Measurements from ENCODE around the gene BABAM2.

BABAM2 gene

GRCh38 chr2:28283861-28284260, 393.3 kb downstream of the BABAM2 start:
- CTCF ChIA-PET: no interaction called here
- H3K27ac Mint-ChIP-seq: no peak overlapping the region
- no peaks in the 10 kb centered on the region for H3K27me3 Mint-ChIP-seq

GRCh38 chr2:28286678-28287077, 396.1 kb downstream of the BABAM2 start:
- no peak for DNase-seq
- H3K9me3 Mint-ChIP-seq: no peaks in the 10 kb centered on the region
- CTCF ChIA-PET: no interaction called here

More at GRCh38 chr2:28283861-28284260, 393.3 kb downstream of the BABAM2 start:
- Mint-ChIP-seq H3K9me3 (no peaks in the 10 kb centered on the region), H3K36me3 (peaks cover 12% of the 10 kb centered on the region), H3K4me3 (no peak overlapping the region), H3K4me1 (no peaks in the 10 kb centered on the region)
- DNase-seq: no peak

GRCh38 chr2:28287256-28287915, 396.9 kb downstream of the BABAM2 start:
- no peak overlapping the region for H3K27ac Mint-ChIP-seq

More at GRCh38 chr2:28286678-28287077, 396.1 kb downstream of the BABAM2 start:
- H3K4me1 Mint-ChIP-seq: no peaks in the 10 kb centered on the region
- no peak overlapping the region for H3K4me3 Mint-ChIP-seq
- peaks cover 7% of the 10 kb centered on the region for H3K36me3 Mint-ChIP-seq
- H3K27me3 Mint-ChIP-seq: no peaks in the 10 kb centered on the region
- no peak overlapping the region for H3K27ac Mint-ChIP-seq

GRCh38 chr2:28288620-28289019, 398.1 kb downstream of the BABAM2 start:
- no peak overlapping the region for H3K27ac Mint-ChIP-seq
- H3K27me3 Mint-ChIP-seq: no peaks in the 10 kb centered on the region
- H3K36me3 Mint-ChIP-seq: peaks cover 3% of the 10 kb centered on the region
- no peaks in the 10 kb centered on the region for H3K4me1 Mint-ChIP-seq
- H3K4me3 Mint-ChIP-seq: no peak overlapping the region
- DNase-seq: no peak
- no peaks in the 10 kb centered on the region for H3K9me3 Mint-ChIP-seq
- CTCF ChIA-PET: no interaction called here

More at GRCh38 chr2:28287256-28287915, 396.9 kb downstream of the BABAM2 start:
- no peaks in the 10 kb centered on the region for H3K9me3 Mint-ChIP-seq
- no peaks in the 10 kb centered on the region for H3K27me3 Mint-ChIP-seq
- CTCF ChIA-PET: no interaction called here
- H3K36me3 Mint-ChIP-seq: peaks cover 7% of the 10 kb centered on the region
- H3K4me1 Mint-ChIP-seq: no peaks in the 10 kb centered on the region
- no peak for DNase-seq
- no peak overlapping the region for H3K4me3 Mint-ChIP-seq

GRCh38 chr2:28291811-28292440, 401.4 kb downstream of the BABAM2 start:
- Mint-ChIP-seq H3K4me1 (no peaks in the 10 kb centered on the region), H3K27me3 (no peaks in the 10 kb centered on the region)
- CTCF ChIA-PET: no interaction called here

GRCh38 chr2:28292491-28292890, 402.0 kb downstream of the BABAM2 start:
- H3K36me3 Mint-ChIP-seq: no peaks in the 10 kb centered on the region
- no peak overlapping the region for H3K27ac Mint-ChIP-seq
- H3K9me3 Mint-ChIP-seq: no peaks in the 10 kb centered on the region
- H3K27me3 Mint-ChIP-seq: no peaks in the 10 kb centered on the region
- no peaks in the 10 kb centered on the region for H3K4me1 Mint-ChIP-seq
- CTCF ChIA-PET: no interaction called here
- no peak for DNase-seq
- H3K4me3 Mint-ChIP-seq: no peak overlapping the region

More at GRCh38 chr2:28291811-28292440, 401.4 kb downstream of the BABAM2 start:
- Mint-ChIP-seq H3K27ac (no peak overlapping the region), H3K36me3 (peaks cover 2% of the 10 kb centered on the region), H3K4me3 (no peak overlapping the region), H3K9me3 (no peaks in the 10 kb centered on the region)
- no peak for DNase-seq

- CTCF ChIA-PET: no interaction called here
- H3K27ac Mint-ChIP-seq: no peak overlapping the region
- no peaks in the 10 kb centered on the region for H3K27me3 Mint-ChIP-seq
- H3K36me3 Mint-ChIP-seq: peaks cover 6% of the 10 kb centered on the region
- no peaks in the 10 kb centered on the region for H3K4me1 Mint-ChIP-seq
- no peak overlapping the region for H3K4me3 Mint-ChIP-seq
- no peak for DNase-seq
- H3K9me3 Mint-ChIP-seq: no peaks in the 10 kb centered on the region
Measured at GRCh38 chr2:28293416-28293815, 402.9 kb downstream of the BABAM2 start.

GRCh38 chr2:28294451-28294850, 403.9 kb downstream of the BABAM2 start:
- CTCF ChIA-PET: no interaction called here
- Mint-ChIP-seq H3K9me3 (no peaks in the 10 kb centered on the region), H3K4me1 (peaks cover 2% of the 10 kb centered on the region), H3K4me3 (no peak overlapping the region), H3K27ac (no peak overlapping the region), H3K27me3 (no peaks in the 10 kb centered on the region), H3K36me3 (peaks cover 12% of the 10 kb centered on the region)
- no peak for DNase-seq

GRCh38 chr2:28296243-28296642, 405.7 kb downstream of the BABAM2 start:
- Mint-ChIP-seq H3K36me3 (peaks cover 24% of the 10 kb centered on the region), H3K27ac (no peak overlapping the region), H3K27me3 (no peaks in the 10 kb centered on the region), H3K4me3 (no peak overlapping the region), H3K4me1 (peaks cover 3% of the 10 kb centered on the region), H3K9me3 (no peaks in the 10 kb centered on the region)
- CTCF ChIA-PET: no interaction called here
- DNase-seq: no peak

GRCh38 chr2:28296904-28297303, 406.4 kb downstream of the BABAM2 start:
- Mint-ChIP-seq H3K4me1 (peaks cover 3% of the 10 kb centered on the region), H3K4me3 (no peak overlapping the region), H3K36me3 (peaks cover 30% of the 10 kb centered on the region), H3K27ac (no peak overlapping the region), H3K27me3 (no peaks in the 10 kb centered on the region), H3K9me3 (no peaks in the 10 kb centered on the region)
- no peak for DNase-seq
- CTCF ChIA-PET: no interaction called here

- H3K27me3 Mint-ChIP-seq: no peaks in the 10 kb centered on the region
- CTCF ChIA-PET: no interaction called here
Measured at GRCh38 chr2:28297531-28297930, 407.0 kb downstream of the BABAM2 start.

GRCh38 chr2:28298406-28298805, 407.9 kb downstream of the BABAM2 start:
- peaks cover 3% of the 10 kb centered on the region for H3K4me1 Mint-ChIP-seq
- no peaks in the 10 kb centered on the region for H3K27me3 Mint-ChIP-seq
- H3K9me3 Mint-ChIP-seq: peaks cover 2% of the 10 kb centered on the region
- no peak overlapping the region for H3K27ac Mint-ChIP-seq
- H3K4me3 Mint-ChIP-seq: no peak overlapping the region
- CTCF ChIA-PET: no interaction called here
- peaks cover 36% of the 10 kb centered on the region for H3K36me3 Mint-ChIP-seq
- DNase-seq: no peak

More at GRCh38 chr2:28297531-28297930, 407.0 kb downstream of the BABAM2 start:
- Mint-ChIP-seq H3K4me3 (no peak overlapping the region), H3K27ac (no peak overlapping the region), H3K9me3 (no peaks in the 10 kb centered on the region), H3K36me3 (peaks cover 32% of the 10 kb centered on the region), H3K4me1 (peaks cover 3% of the 10 kb centered on the region)
- no peak for DNase-seq

GRCh38 chr2:28300485-28301341, 410.2 kb downstream of the BABAM2 start:
- CTCF ChIA-PET: no interaction called here
- no peak for DNase-seq
- no peak overlapping the region for H3K27ac Mint-ChIP-seq
- peaks cover 46% of the 10 kb centered on the region for H3K36me3 Mint-ChIP-seq
- H3K4me1 Mint-ChIP-seq: peaks cover 3% of the 10 kb centered on the region
- peaks cover 8% of the 10 kb centered on the region for H3K9me3 Mint-ChIP-seq
- H3K4me3 Mint-ChIP-seq: no peak overlapping the region
- H3K27me3 Mint-ChIP-seq: no peaks in the 10 kb centered on the region

GRCh38 chr2:28305202-28305601, 414.7 kb downstream of the BABAM2 start:
- DNase-seq: no peak
- H3K36me3 Mint-ChIP-seq: peaks cover 44% of the 10 kb centered on the region
- CTCF ChIA-PET: no interaction called here
- H3K27ac Mint-ChIP-seq: no peak overlapping the region
- no peak overlapping the region for H3K4me3 Mint-ChIP-seq
- no peaks in the 10 kb centered on the region for H3K27me3 Mint-ChIP-seq
- peaks cover 2% of the 10 kb centered on the region for H3K4me1 Mint-ChIP-seq
- peaks cover 12% of the 10 kb centered on the region for H3K9me3 Mint-ChIP-seq

Measured in activated naive CD4-positive, alpha-beta T cell treated with anti-CD3 and anti-CD28 coated beads, Interleukin-2, amount 10 ng/mL, durations not matched to agents 7 days and 5 days (primary cell).